ENCODE measurements around the gene RFTN1. TPM values are rescaled to one million over a fixed set of nuclear protein-coding genes. Genes with fewer than 3 reads are reported as not detected.

RFTN1 gene
- total RNA-seq, 1 donor from 2014 or later, result 0.92 TPM

- Mint-ChIP-seq H3K9me3 (no peaks in the 10 kb centered on the region), H3K27ac (no peak overlapping the region), H3K36me3 (no peaks in the 10 kb centered on the region), H3K27me3 (ENCODE audit: insufficient read depth, low read depth) (no peaks in the 10 kb centered on the region), H3K4me1 (no peaks in the 10 kb centered on the region), H3K4me3 (no peak overlapping the region)
- Histone ChIP-seq H4K20me1 (ENCODE audit: low read depth) (no peaks in the 10 kb centered on the region), H3F3A (ENCODE audit: low read depth) (peaks cover 2% of the 10 kb centered on the region), H3K4me3 (no peak overlapping the region), H3K4me1 (no peaks in the 10 kb centered on the region), H3K36me3 (no peaks in the 10 kb centered on the region), H3K27me3 (no peaks in the 10 kb centered on the region), H3K9ac (no peak overlapping the region), H3K27ac (no peak overlapping the region), H3K79me2 (ENCODE audit: low read depth) (no peaks in the 10 kb centered on the region), H3K4me2 (no peak overlapping the region), H2AFZ (replicated peaks) (no peak overlapping the region), H3K9me3 (ENCODE audit: low read depth) (no peaks in the 10 kb centered on the region)
- no peak for DNase-seq (ENCODE audit: low spot score)
- no peak for TF ChIP-seq EZH2phosphoT487 (IDR thresholded peaks at IDR 0.05)
- no peak for TF ChIP-seq CTCF (IDR thresholded peaks at IDR 0.05)
- no peak for TF ChIP-seq EZH2 (IDR thresholded peaks at IDR 0.05)
Measured at GRCh38 chr3:16279010-16279801, 234.3 kb downstream of the RFTN1 start.

- Mint-ChIP-seq H3K27ac (no peak overlapping the region), H3K36me3 (no peaks in the 10 kb centered on the region), H3K27me3 (ENCODE audit: insufficient read depth, low read depth) (no peaks in the 10 kb centered on the region), H3K4me1 (no peaks in the 10 kb centered on the region), H3K4me3 (no peak overlapping the region), H3K9me3 (no peaks in the 10 kb centered on the region)
- Histone ChIP-seq H3F3A (ENCODE audit: low read depth) (peaks cover 2% of the 10 kb centered on the region), H3K4me3 (no peak overlapping the region), H2AFZ (replicated peaks) (no peak overlapping the region), H3K27ac (no peak overlapping the region), H3K79me2 (ENCODE audit: low read depth) (no peaks in the 10 kb centered on the region), H3K9ac (no peak overlapping the region), H3K27me3 (no peaks in the 10 kb centered on the region), H3K4me2 (no peak overlapping the region), H4K20me1 (ENCODE audit: low read depth) (no peaks in the 10 kb centered on the region), H3K36me3 (peaks cover 5% of the 10 kb centered on the region), H3K9me3 (ENCODE audit: low read depth) (no peaks in the 10 kb centered on the region), H3K4me1 (no peaks in the 10 kb centered on the region)
- no peak for DNase-seq (ENCODE audit: low spot score)
- TF ChIP-seq EZH2 (IDR thresholded peaks at IDR 0.05), result no peak
- TF ChIP-seq CTCF (IDR thresholded peaks at IDR 0.05), result no peak
- TF ChIP-seq EZH2phosphoT487 (IDR thresholded peaks at IDR 0.05), result no peak
Measured at GRCh38 chr3:16277471-16277870, 236.0 kb downstream of the RFTN1 start.

- peaks cover 2% of the 10 kb centered on the region for H3F3A ChIP-seq (ENCODE audit: low read depth)
- peaks cover 4% of the 10 kb centered on the region for H3K79me2 ChIP-seq (ENCODE audit: low read depth)
- Mint-ChIP-seq H3K27me3 (ENCODE audit: insufficient read depth, low read depth) (no peaks in the 10 kb centered on the region), H3K4me1 (no peaks in the 10 kb centered on the region), H3K36me3 (peaks cover 2% of the 10 kb centered on the region), H3K27ac (no peak overlapping the region), H3K9me3 (no peaks in the 10 kb centered on the region), H3K4me3 (no peak overlapping the region)
- no peak for DNase-seq (ENCODE audit: low spot score)
- H3K36me3 ChIP-seq, result peaks cover 12% of the 10 kb centered on the region
- no peaks in the 10 kb centered on the region for H3K9me3 ChIP-seq (ENCODE audit: low read depth)
- H3K4me3 ChIP-seq, result no peak overlapping the region
- no peaks in the 10 kb centered on the region for H3K27me3 ChIP-seq
- no peak overlapping the region for H3K9ac ChIP-seq
- no peaks in the 10 kb centered on the region for H4K20me1 ChIP-seq (ENCODE audit: low read depth)
- H3K27ac ChIP-seq, result no peak overlapping the region
- no peak overlapping the region for H3K4me2 ChIP-seq
- TF ChIP-seq EZH2phosphoT487 (IDR thresholded peaks at IDR 0.05) (no peak), EZH2 (IDR thresholded peaks at IDR 0.05) (no peak), CTCF (IDR thresholded peaks at IDR 0.05) (no peak)
- H3K4me1 ChIP-seq, result no peaks in the 10 kb centered on the region
- no peak overlapping the region for H2AFZ ChIP-seq (replicated peaks)
Measured at GRCh38 chr3:16273867-16274266, 239.6 kb downstream of the RFTN1 start.
